ENCODE data around the gene MCRS1. TPM values are rescaled to one million over a fixed set of nuclear protein-coding genes. Genes with fewer than 3 reads are reported as not detected.

The MCRS1 gene
- total and polyA plus RNA-seq, 2 donors (not counting 3 experiments of a cell fraction or from before 2014, with no cell fraction given) = 71.1 to 99.3 TPM

- H3K9ac ChIP-seq (replicated peaks; ENCODE audit: extremely low read depth, insufficient read depth, low read length) = no peak overlapping the region
- H4K20me1 ChIP-seq (replicated peaks; ENCODE audit: control insufficient read depth, extremely low read depth, insufficient read depth, low read length) = no peaks in the 10 kb centered on the region
- no peak for FAIRE-seq
- no peaks in the 10 kb centered on the region for H3K9me1 ChIP-seq (replicated peaks; ENCODE audit: control insufficient read depth, extremely low read depth, insufficient read depth, low read length)
- CTCF ChIA-PET = interaction anchor here (0.7 to 1.1 kb wide), 2 partner anchors 24 to 229 kb away, joined by 3 read pairs; no protein-coding TSS in a partner anchor
- no peaks in the 10 kb centered on the region for H3K79me2 ChIP-seq (ENCODE audit: control insufficient read depth, insufficient read depth, low read length)
- TF ChIP-seq GATA2 (IDR thresholded peaks at IDR 0.05; ENCODE audit: insufficient read depth, insufficient read length, low read depth, low read length) (no peak), FOS (IDR thresholded peaks at IDR 0.05; ENCODE audit: borderline replicate concordance, insufficient read depth, low read length) (no peak), POLR2A (IDR thresholded peaks at IDR 0.05; ENCODE audit: low read depth, low read length) (no peak), MYC (IDR thresholded peaks at IDR 0.05; ENCODE audit: low read depth, low read length) (no peak), JUN (IDR thresholded peaks at IDR 0.05; ENCODE audit: borderline replicate concordance, insufficient read depth, insufficient read length, low read depth) (no peak), POLR2AphosphoS5 (IDR thresholded peaks at IDR 0.05; ENCODE audit: insufficient read depth, low read depth, low read length) (no peak), EZH2 (IDR thresholded peaks at IDR 0.05; ENCODE audit: borderline replicate concordance, low read depth, low read length, severe bottlenecking) (no peak)
- TF ChIP-seq, protein P1, sequence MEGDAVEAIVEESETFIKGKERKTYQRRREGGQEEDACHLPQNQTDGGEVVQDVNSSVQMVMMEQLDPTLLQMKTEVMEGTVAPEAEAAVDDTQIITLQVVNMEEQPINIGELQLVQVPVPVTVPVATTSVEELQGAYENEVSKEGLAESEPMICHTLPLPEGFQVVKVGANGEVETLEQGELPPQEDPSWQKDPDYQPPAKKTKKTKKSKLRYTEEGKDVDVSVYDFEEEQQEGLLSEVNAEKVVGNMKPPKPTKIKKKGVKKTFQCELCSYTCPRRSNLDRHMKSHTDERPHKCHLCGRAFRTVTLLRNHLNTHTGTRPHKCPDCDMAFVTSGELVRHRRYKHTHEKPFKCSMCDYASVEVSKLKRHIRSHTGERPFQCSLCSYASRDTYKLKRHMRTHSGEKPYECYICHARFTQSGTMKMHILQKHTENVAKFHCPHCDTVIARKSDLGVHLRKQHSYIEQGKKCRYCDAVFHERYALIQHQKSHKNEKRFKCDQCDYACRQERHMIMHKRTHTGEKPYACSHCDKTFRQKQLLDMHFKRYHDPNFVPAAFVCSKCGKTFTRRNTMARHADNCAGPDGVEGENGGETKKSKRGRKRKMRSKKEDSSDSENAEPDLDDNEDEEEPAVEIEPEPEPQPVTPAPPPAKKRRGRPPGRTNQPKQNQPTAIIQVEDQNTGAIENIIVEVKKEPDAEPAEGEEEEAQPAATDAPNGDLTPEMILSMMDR (IDR thresholded peaks at IDR 0.05; ENCODE audit: extremely low read depth in 1 of 2, insufficient read depth in 1 of 2, low read depth in 1 of 2, low read length in 2 of 2) = no peak
- TF ChIP-seq, protein P2, sequence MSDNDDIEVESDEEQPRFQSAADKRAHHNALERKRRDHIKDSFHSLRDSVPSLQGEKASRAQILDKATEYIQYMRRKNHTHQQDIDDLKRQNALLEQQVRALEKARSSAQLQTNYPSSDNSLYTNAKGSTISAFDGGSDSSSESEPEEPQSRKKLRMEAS (IDR thresholded peaks at IDR 0.05; ENCODE audit: insufficient read depth, insufficient read length) = no peak
- intact Hi-C loops (cut with micrococcal nuclease) (no loop called here), dilution Hi-C loops (cut with MboI; ENCODE audit: extremely low pct_ligation_motif_present, low sequenced_read_pairs) (no loop called here)
- no TSS peak for BruUV-seq (replicated peaks)
- POLR2A ChIA-PET = interaction anchor here (0.6 kb wide), 1 partner anchor 25 kb away, joined by 3 read pairs; no protein-coding TSS in a partner anchor
- H3K4me3 ChIP-seq (replicated peaks in 1 of 3; ENCODE audit: insufficient read depth in 1 of 3, low read depth in 1 of 3, low read length in 3 of 3) = no peak overlapping the region
- H3K9me3 ChIP-seq (replicated peaks; ENCODE audit: control insufficient read depth, insufficient read depth, low read length) = no peaks in the 10 kb centered on the region
- no peaks in the 10 kb centered on the region for H3K36me3 ChIP-seq (ENCODE audit: control insufficient read depth in 2 of 2, extremely low read depth in 1 of 2, insufficient read depth in 2 of 2, low read length in 2 of 2)
- no peak overlapping the region for H3K4me2 ChIP-seq (ENCODE audit: insufficient read depth, low read length)
- no peak for DNase-seq (ENCODE audit: low read depth, low spot score)
- H3K27me3 ChIP-seq (ENCODE audit: control insufficient read depth in 2 of 2, insufficient read depth in 2 of 2, low read length in 2 of 2) = no peaks in the 10 kb centered on the region
- no peak overlapping the region for H3K27ac ChIP-seq (ENCODE audit: insufficient read depth, low read depth, low read length)
- no peaks in the 10 kb centered on the region for H3K4me1 ChIP-seq (ENCODE audit: control insufficient read depth, extremely low read depth, insufficient read depth, low read length)
- no peak overlapping the region for H2AFZ ChIP-seq (ENCODE audit: low read depth, low read length)
Observed at GRCh38 chr12:49587174-49587908, 19.4 kb upstream of the MCRS1 start.
